ENCODE data around the gene ZBED4.
"Not testable (repeated sequence)": the region's sequence is repeated elsewhere in the genome, so short reads cannot be mapped to it uniquely, and the experiment has no call there.

Gene ZBED4, protein sequence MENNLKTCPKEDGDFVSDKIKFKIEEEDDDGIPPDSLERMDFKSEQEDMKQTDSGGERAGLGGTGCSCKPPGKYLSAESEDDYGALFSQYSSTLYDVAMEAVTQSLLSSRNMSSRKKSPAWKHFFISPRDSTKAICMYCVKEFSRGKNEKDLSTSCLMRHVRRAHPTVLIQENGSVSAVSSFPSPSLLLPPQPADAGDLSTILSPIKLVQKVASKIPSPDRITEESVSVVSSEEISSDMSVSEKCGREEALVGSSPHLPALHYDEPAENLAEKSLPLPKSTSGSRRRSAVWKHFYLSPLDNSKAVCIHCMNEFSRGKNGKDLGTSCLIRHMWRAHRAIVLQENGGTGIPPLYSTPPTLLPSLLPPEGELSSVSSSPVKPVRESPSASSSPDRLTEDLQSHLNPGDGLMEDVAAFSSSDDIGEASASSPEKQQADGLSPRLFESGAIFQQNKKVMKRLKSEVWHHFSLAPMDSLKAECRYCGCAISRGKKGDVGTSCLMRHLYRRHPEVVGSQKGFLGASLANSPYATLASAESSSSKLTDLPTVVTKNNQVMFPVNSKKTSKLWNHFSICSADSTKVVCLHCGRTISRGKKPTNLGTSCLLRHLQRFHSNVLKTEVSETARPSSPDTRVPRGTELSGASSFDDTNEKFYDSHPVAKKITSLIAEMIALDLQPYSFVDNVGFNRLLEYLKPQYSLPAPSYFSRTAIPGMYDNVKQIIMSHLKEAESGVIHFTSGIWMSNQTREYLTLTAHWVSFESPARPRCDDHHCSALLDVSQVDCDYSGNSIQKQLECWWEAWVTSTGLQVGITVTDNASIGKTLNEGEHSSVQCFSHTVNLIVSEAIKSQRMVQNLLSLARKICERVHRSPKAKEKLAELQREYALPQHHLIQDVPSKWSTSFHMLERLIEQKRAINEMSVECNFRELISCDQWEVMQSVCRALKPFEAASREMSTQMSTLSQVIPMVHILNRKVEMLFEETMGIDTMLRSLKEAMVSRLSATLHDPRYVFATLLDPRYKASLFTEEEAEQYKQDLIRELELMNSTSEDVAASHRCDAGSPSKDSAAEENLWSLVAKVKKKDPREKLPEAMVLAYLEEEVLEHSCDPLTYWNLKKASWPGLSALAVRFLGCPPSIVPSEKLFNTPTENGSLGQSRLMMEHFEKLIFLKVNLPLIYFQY

DNA sequence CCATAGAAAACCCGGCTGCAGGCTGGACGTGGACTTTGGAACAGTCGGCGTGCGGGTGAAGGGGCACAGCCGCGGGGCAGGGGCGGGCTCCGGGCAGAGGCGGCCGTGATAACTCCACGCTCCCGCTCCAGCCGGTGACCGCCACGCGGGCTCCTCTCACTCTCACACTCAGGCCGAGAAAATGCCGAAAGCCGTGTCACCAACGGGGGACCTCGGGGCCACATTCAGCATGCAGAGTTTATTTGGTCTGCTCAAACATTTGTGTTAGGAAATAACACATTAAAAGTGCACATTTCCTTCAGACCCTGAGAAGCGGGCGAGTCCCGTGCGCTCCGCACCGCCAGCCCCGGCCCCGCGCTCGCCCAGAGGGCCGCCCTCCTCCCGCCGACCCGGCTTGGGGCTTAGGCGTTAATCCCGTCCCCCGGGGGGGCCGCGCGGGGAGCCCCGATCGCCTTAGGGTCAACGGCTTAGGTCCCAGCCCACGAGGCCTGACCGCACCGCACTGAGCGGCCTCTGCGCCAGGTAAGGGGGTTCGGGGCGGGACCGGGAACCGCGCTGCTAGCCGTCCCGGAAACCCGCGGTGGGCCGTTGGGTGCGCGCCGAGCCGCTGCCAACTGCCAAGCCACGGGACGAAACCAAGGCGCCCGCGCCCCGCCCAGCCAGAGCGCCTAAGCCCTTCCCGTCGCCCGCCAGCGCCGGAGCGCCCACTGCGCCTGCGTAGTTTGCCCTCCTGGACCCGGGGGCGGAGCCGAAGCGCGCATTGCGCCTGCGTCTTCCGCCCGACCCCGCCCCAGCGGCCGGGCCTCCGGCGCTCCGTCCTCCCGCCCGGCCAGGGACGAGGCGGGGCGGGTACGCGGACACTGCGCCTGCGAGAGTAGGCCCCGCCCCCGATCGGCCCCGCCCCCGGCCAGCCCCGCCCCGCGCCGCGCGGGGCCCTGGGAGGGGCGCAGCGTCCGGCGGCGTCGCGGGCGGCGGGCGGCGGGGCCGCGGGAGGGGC, at the start of gene ZBED4:
ZBED4 (plus strand) TSS at position 947 of the 997 bp plus-strand sequence. CDS start 29,819 bp downstream, outside the sequence.
- DNase-seq = peak; percentile 94

DNA sequence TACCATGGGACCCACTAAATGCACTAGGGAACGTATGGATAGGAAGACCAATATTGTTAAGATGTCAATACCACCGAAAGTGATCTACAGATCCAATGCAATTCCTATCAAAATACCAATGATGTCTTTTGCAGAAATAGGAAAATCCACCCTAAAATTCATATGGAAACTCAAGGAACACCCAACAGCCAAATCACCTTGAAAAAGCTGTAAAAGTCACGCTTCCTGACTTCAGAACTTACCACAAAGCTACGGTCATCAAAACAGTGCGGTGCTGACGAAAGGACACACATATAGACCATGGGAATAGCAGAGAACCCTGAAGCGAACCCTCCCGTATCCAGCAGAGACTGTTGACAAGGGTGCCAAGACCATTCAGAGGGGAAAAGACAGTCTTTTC, 46.5 kb upstream of the ZBED4 start:
- DNase-seq = no peak

DNA sequence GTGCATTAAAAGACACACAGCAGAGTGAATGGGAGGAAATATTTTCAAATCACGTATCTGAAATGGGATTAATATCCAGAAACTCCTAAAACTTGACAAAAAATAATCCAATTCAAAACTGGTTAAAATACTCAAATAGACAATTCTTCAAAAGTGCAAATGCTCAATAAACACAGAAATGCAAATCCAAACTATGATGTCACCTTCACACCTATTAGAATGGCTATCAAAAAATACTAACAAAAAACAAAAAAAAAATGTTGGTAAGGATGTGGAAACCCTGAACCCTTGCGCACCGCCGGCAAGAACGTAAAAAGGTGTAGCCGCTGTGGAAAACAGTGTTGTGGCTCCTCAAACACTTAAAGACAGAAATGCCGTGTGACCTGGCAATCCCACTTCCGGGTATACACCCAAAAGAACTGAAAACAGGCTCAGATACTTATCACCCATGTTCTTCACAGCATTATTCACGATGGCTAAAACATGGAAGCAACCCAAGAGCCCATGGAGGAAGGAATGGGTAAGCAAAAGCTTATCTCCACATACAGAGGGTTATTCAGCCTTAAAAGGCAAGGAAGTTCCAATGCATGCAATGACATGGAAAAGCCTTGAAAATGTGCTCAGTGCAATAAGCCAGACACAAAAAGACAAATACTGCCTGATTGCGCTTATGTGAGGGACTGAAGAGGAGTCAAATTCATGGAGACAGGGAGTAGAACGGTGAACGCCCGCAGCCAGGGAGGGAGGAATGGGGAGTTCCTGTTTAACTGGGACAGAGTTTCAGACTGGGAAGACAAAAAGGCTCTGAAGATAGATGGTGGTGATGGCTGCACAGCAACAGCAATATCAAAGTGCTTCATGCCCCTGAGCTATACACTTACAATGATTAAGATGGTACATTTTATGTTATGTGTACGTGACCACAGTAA, 45.6 kb upstream of the ZBED4 start:
- peak in 1 of 2 experiments; percentile 20 for DNase-seq

DNA sequence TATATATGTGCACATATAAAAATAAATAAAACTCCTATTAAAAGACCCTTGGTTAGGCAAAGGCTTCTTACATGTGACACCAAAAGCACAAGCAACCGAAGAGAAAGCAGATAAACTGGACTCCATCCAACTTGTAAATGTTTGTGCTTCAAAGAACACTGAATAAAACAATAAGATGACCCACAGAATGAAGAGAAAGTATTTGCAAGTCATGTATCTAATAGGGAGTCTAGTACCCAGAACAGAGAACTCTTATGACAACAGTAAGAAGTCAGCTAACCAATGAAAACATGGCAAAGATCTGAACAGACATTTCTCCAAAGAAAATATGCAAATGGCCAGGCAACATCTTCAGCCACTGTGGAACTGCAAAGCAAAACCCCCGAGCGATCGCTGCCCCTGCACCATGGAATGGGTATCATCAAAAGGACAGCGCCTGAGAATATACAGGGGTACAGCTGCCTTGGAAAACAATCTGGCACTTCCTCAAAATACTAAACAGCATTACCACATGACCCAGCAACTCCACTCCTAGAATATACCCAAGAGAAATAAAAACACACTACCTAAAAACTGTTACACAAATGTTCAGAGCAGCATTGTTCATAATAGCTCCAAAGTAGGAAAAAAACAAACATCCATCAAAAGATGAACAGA, 43.2 kb upstream of the ZBED4 start:
- DNase-seq = no peak

DNA sequence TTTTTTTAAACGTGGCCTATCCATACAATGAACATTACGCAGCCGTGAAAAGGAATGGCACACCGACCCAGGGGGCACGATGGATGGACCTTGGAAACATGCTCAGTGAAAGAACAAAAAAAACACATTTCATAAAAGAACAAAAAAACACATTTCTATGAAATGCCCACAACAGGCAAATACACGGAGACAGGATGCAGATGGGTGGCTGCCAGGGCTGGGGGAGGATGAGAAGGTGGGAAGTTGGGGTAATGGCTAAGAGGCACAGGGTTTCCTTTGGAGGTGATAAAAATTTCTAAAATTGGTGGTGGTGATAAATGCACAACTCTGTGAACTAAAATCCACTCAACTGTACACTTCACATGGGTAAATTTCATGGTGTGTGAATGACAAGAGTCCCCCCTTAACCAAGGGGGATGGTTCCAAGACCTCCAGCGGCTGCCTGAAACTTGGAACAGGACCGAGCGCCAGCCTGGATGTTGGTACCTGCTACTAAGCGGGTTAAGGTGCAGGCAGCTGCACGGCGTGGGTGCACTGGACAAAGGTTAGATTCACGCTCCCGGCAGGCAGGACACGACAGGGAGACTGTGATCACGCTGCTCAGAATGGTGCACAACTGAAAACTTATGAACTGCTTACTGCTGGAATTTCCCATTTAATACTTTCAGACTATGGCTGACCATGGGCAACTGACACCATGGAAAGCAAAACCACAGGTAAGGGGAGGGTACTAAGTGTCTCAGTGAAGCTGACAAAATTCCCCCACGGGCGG, 42.4 kb upstream of the ZBED4 start:
- DNase-seq = no peak

DNA sequence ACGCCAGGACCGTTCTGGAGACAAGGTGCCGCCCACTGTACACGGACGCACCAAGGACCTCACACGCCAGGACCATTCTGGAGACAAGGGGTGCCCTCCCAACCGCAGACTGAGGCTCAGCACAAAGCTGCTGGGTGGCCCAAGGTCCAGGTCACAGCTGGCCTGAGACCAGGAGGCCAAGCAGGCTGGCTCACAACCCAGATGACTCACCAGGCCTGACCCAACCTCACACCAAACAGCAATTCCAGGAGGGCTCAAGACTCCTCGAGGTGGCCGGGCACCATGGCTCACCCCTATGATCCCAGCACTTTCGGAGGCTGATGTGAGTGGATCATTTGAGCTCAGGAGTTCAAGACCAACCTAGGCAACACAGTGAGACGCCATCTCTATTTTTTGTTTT, 40.8 kb upstream of the ZBED4 start:
- no peak for DNase-seq

DNA sequence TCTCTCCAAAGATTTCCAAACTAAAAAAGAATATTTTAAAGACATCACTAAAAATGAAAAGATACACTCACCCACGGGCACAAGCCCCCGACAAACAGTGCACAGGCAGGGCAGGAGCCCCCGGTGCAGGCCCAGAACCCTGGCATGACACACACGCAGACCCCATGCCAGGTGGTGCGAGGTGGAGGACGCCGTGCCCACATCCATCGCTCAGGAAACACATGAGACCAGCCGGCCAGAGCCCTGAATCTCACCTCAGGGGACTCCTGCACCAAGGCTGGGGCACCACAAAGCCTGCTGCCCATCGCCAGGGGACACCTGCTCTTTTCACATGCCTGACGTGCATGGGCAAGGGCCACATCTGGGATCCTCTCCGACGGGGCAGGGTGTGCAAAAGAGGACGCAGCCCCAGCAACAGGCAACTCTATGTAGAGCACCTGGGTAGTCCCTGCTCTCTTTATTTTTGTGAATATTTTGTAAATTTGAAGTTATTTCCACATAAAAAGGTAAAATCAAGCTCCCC, 39.4 kb upstream of the ZBED4 start:
- DNase-seq = no peak

DNA sequence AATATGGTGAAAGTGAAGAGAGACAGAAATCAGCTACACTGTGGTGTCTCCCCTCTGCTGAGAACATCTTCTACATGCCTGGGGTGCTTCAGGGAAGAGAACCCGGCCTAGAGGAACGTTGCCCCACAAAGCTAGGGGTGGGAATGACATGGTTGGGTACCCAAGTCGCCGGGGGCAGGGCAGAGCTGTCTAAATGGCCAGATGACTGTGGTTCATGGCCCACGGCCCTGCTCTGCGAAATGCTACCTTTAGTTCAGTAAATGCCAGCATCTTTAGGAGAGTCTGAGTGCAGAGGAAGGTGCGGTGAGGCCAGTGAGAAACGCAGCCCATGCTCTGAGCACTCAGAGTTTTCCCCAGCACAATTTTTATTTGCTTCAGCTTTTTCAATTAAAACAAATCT, 38.8 kb upstream of the ZBED4 start:
- no peak for DNase-seq

DNA sequence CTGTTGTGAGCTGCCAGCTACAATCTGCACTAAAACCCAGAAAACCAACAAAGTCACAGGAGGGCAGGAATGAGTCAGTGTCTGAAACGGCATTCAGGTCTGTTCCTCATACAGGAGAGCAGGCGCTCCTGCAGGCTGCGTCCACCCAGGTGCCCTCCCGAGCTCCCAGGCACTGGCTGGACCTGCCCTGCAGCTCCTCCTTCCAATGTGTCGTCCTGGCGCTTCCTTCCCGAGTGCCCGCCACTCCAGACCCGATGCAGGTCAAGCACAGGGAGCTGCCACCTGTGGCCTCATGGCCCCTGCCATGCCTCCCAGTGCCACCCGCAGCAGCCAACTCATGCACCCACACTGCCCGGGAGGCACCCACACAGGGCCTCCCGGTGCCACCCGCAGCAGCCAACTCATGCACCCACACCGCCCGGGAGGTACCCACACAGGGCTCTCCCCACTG, 38.0 kb upstream of the ZBED4 start:
- DNase-seq = no peak

DNA sequence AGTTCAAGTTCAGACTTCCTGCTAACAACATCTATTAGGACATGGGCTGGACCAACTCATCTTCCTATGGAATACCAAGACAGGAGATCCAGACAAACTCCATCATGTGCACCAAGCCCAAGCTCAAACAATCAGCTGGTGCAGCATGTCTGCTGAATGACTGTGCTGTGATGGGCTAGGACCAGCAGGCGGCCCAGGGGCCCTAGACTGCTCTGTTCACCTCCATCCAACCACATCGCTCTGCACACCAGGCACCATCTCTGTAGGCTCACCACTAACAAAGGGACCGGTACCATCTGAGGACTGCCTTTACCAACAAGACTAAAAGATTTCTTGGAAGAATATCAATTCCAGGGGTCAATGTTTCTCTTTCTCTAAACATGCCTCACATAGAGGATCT, 36.3 kb upstream of the ZBED4 start:
- DNase-seq = no peak

DNA sequence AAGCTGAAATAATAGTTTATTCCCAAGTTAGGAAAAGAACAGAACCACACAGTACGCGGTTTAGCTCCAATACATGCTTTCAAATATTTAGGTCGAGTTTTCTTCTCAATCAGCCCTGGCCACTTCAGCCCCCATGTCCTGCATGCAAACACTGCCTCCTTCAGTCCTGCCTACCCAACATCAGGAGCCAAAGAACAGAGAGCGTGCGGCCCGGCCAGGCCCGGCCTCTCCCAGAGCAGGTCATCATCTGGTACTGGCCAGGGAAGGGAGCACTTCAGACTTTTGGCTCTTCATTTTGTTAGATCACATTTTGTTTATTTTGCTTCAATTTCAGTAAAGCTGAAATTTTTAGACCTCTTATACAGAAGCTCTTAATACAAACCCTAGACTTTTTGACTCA, 32.7 kb upstream of the ZBED4 start:
- DNase-seq = no peak

DNA sequence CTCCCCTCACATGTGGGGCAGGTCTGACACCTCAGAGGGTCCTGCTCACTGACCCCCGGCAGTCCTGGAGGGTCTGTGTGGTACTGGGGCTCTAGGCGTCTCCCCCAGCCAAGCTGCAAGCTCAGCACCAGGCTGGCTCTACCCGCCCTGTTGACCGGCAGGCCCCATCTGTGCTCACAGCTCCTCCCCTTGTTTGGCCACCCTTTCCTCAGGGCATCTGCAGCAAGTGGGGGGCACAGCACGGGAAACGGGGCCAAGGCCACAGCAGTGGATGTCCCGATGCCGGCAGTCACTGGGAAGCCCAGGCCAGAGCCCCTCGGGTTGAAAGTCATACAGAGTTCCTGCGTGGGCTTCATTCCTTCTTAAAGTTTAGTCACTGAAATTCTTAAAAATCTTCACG, 31.9 kb upstream of the ZBED4 start:
- not testable (repeated sequence) for DNase-seq

DNA sequence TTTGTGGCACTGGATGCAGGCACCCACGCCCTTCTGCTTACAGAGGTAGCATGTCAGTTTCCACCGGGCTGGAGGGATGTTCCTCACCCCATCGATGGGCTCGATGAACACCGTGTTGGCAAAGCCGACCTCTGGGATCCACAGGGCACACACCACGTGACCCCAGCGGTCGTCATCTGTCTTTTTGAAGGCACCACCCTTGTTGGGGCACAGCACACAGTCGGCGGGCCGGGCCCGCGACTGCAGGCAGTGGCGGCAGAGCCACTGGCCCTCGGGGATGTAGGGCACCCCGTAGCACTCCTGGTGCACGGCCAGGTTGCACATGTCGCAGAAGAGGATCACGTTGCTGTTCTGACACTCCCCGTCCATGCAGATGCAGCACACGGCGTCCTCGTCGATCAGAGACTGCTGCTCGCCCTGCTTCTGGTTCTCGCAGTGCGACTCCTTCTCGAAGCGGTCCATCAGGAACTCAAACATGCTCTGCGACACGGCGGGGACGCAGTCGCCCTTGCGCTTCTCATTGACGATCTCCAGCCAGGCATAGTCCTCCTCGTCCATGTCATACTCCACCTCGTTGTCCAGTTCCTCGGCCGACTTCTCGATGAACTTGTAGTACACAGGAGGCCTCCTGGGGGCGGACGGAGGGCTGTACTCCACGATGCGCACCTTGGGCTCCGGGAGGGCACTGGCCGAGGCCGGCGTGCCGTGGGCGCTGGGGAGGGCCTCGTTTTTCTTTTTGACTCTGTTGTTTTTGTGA, 30.2 kb upstream of the ZBED4 start:
- no peak for DNase-seq

DNA sequence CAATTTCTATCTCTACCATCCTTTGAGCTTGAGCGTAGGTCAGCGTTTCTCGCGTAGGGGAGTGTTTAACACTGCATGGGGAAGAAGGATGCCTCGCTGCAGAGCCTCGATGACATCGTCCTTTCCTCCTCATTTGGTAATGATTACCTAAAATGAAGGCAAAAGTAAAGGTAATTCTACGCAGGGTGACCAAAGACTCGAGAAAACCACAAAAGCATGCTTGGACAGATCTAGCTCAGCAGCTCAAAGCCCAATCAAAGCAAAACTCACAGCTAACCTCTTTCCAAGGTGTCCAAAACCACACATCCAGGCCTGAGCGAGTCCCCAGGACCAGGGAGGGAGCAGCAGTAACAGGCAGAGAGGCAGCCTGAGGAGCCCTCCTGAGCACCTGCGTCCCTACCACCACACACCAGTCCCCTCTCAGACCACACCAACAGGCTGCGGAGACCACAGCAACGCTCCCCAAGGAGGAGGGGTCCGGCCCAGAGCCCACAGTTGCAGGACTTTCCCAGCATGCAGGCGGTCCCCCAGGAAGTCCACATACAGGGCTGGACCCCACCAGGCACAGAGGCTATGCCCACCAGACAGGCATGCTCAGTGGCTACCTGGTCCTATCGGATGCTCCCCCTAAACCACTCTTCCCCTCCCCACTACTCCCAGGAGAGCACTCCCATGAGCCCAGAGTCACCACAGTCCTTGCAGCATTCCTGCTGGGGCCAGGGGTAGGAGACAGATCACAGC, 29.3 kb upstream of the ZBED4 start:
- DNase-seq = no peak

DNA sequence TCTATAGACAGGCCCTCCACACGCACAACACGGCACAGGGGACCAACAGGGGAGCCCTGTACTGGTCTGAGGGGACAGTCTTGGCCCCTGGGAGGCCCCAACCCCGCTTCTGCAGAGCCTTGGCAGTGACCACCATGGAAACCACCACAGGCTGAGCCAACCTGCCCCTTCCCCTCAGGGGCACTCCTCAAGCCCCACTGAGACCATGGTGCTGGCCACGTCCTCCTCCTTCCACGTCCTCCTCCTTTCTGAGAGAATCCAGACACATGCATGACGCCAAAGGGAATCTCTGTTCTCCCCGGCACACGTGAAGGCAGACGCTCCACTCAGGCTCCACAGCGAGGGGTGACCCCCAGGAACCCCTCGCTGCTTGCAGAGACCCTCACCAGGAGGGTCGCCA, 28.7 kb upstream of the ZBED4 start:
- DNase-seq = no peak

DNA sequence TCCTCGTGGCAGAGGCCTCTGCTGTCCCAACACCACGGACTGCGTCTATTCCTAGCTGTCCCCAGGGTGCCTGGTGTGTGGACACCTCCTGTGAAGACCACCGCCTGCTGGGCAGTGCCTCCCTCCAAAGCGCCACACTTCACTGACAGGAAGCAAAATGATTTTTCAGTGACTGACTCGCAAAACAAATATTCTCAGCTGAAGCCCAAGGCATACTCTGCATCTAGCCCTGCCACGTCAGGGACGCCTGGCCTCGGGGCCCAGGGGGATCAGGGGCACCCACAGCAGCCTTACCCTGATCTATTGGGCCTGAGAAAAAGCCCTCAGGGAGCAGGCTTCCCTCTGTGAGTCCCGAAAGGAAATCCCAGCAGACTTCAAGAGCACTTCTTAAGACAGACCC, 28.2 kb upstream of the ZBED4 start:
- DNase-seq = no peak

DNA sequence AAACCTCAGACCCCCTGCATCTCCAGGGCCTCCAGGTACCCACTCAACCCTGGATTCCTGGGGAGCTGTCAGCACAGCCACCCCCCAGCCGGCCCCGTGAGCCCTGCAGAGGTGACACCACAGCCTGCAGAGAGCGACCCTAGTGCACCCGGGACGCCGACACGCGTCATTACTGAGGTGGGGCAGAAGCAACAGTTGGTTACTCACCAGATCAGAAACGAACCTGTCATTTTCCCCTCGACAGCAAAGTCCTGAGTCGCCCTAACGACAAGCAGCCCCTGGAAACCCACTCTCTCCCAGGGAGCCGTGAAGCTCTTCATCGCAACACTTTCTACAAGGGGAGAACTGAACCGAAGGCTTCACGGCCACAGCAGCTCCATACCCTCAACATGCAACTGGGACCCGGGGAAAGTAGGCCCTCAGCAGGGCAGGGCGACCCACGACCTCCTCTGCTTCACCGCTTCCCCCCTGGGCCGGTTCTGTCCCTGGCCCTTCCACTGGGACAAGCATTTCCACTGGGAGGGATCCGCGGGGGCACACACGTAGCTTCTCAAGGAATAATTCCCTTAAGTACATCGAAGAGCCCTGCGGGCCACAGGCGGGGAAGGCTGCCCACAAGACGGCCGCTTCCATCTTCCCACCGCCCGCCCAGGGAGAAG, 27.6 kb upstream of the ZBED4 start:
- peak; percentile 56 to 58 for DNase-seq
